SK-N-SH treated with all-trans-retinoic acid at 6 μM for 48 hours (cell line): ENCODE measurements around the gene UBXN11.

ENCODE experiments used
- ATAC-seq: fragments of 200-7000 bp; cut with Tn5 transposase; 3 replicates; pipeline ENCODE4 v1.9.1; 2020; ENCODE audit warnings: mild to moderate bottlenecking, moderate library complexity
- ARNTL ChIP-seq: fragments of 450-650 bp; formaldehyde crosslinking; IDR thresholded peaks from 2 replicates; pipeline ENCODE4 v1.5.0; 2020; ENCODE audit warnings: low read depth, mild to moderate bottlenecking, moderate library complexity, borderline replicate concordance
- BACH2 ChIP-seq: fragments of 250-450 bp; sonication (Bioruptor Pico); IDR thresholded peaks from 2 replicates; pipeline ENCODE4 v1.9.0; 2021; ENCODE audit warnings: mild to moderate bottlenecking, borderline replicate concordance
- CREB5 ChIP-seq: fragments of 250-450 bp; sonication (Bioruptor Pico); IDR thresholded peaks from 2 replicates; pipeline ENCODE4 v1.5.1; 2020; ENCODE audit warnings: low read depth, mild to moderate bottlenecking, moderate library complexity
- CSDC2 ChIP-seq: fragments of 250-450 bp; sonication (Bioruptor Pico); IDR thresholded peaks from 2 replicates; pipeline ENCODE4 v1.5.0; 2020; ENCODE audit warnings: mild to moderate bottlenecking, moderate library complexity
- CSRNP3 ChIP-seq: fragments of 250-450 bp; sonication (Bioruptor Pico); IDR thresholded peaks from 2 replicates; pipeline ENCODE4 v1.5.1; 2021; ENCODE audit warnings: mild to moderate bottlenecking, moderate library complexity
- ESRRG ChIP-seq: fragments of 250-450 bp; sonication (Bioruptor Pico); IDR thresholded peaks from 2 replicates; pipeline ENCODE4 v1.6.1; 2021; ENCODE audit warnings: mild to moderate bottlenecking
- GLIS3 ChIP-seq: fragments of 250-450 bp; sonication (Bioruptor Pico); IDR thresholded peaks from 2 replicates; pipeline ENCODE4 v1.5.0; 2020; ENCODE audit warnings: mild to moderate bottlenecking, moderate library complexity
- ISL1 ChIP-seq: fragments of 250-450 bp; sonication (Bioruptor Pico); IDR thresholded peaks from 2 replicates; pipeline ENCODE4 v2.1.2; 2022; ENCODE audit warnings: mild to moderate bottlenecking, moderate library complexity
- OSR1 ChIP-seq: fragments of 250-450 bp; sonication (Bioruptor Pico); IDR thresholded peaks from 2 replicates; pipeline ENCODE4 v1.8.0; 2022; ENCODE audit warnings: moderate library complexity, mild to moderate bottlenecking, inconsistent platforms
- PATZ1 ChIP-seq: fragments of 250-450 bp; sonication (Bioruptor Pico); IDR thresholded peaks from 2 replicates; pipeline ENCODE4 v1.8.0; 2020; ENCODE audit warnings: mild to moderate bottlenecking, moderate library complexity, borderline replicate concordance
- POU6F1 ChIP-seq: fragments of 250-450 bp; sonication (Bioruptor Pico); IDR thresholded peaks from 2 replicates; pipeline ENCODE4 v1.8.0; 2021; ENCODE audit warnings: low read depth, mild to moderate bottlenecking, moderate library complexity, borderline replicate concordance
- PPARA ChIP-seq: fragments of 250-450 bp; sonication (Bioruptor Pico); IDR thresholded peaks from 2 replicates; pipeline ENCODE4 v1.5.0; 2020; ENCODE audit warnings: mild to moderate bottlenecking, borderline replicate concordance
- RARB ChIP-seq: fragments of 250-450 bp; sonication (Bioruptor Pico); IDR thresholded peaks from 2 replicates; pipeline ENCODE4 v1.8.0; 2021; ENCODE audit warnings: mild to moderate bottlenecking, moderate library complexity
- SNAI2 ChIP-seq: fragments of 250-450 bp; sonication (Bioruptor Pico); IDR thresholded peaks from 2 replicates; pipeline ENCODE4 v1.5.0; 2020; ENCODE audit warnings: mild to moderate bottlenecking, moderate library complexity
- TCF4 ChIP-seq: fragments of 250-450 bp; sonication (Bioruptor Pico); IDR thresholded peaks from 2 replicates; pipeline ENCODE4 v1.8.0; 2021; ENCODE audit warnings: mild to moderate bottlenecking, moderate library complexity, borderline replicate concordance
- TOX ChIP-seq: fragments of 250-450 bp; sonication (Bioruptor Pico); IDR thresholded peaks from 2 replicates; pipeline ENCODE4 v1.8.0; 2021; ENCODE audit warnings: mild to moderate bottlenecking, moderate library complexity, borderline replicate concordance
- TSHZ2 ChIP-seq: fragments of 250-450 bp; sonication (Bioruptor Pico); IDR thresholded peaks from 2 replicates; pipeline ENCODE4 v1.5.0; 2020; ENCODE audit warnings: mild to moderate bottlenecking, moderate library complexity
- ZC3H10 ChIP-seq: fragments of 250-450 bp; sonication (Bioruptor Pico); IDR thresholded peaks from 2 replicates; pipeline ENCODE4 v1.5.1; 2021; ENCODE audit warnings: mild to moderate bottlenecking, moderate library complexity
- ZFP3 ChIP-seq: fragments of 250-450 bp; sonication (Bioruptor Pico); IDR thresholded peaks from 2 replicates; pipeline ENCODE4 v1.5.0; 2020; ENCODE audit warnings: mild to moderate bottlenecking, moderate library complexity
- ZFP30 ChIP-seq: fragments of 450-650 bp; formaldehyde crosslinking; IDR thresholded peaks from 2 replicates; pipeline ENCODE4 v1.5.0; 2022; ENCODE audit warnings: mild to moderate bottlenecking, moderate library complexity
- ZNF565 ChIP-seq: fragments of 450-650 bp; formaldehyde crosslinking; conservative IDR thresholded peaks from 2 replicates; pipeline ENCODE4 v1.5.0; 2020; ENCODE audit warnings: low read depth, mild to moderate bottlenecking, moderate library complexity
- ZNF70 ChIP-seq: fragments of 450-650 bp; formaldehyde crosslinking; IDR thresholded peaks from 2 replicates; pipeline ENCODE4 v1.5.0; 2020; ENCODE audit warnings: mild to moderate bottlenecking, moderate library complexity
- ZNF8 ChIP-seq: fragments of 450-650 bp; formaldehyde crosslinking; IDR thresholded peaks from 2 replicates; pipeline ENCODE4 v1.5.0; 2020; ENCODE audit warnings: mild to moderate bottlenecking, moderate library complexity

Gene UBXN11

GRCh38 chr1:26268290-26269197 lies 37.9 kb downstream of the UBXN11 start:
- TF ChIP-seq TSHZ2, result no peak
- no peak for TF ChIP-seq ZNF8 (CRISPR knock-in tag)
- no peak for TF ChIP-seq SNAI2 (CRISPR knock-in tag)
- TF ChIP-seq ZC3H10 (CRISPR knock-in tag), result no peak
- TF ChIP-seq ZNF565, result no peak
- TF ChIP-seq ARNTL (CRISPR knock-in tag), result no peak
- no peak for TF ChIP-seq RARB (CRISPR knock-in tag)
- TF ChIP-seq GLIS3 (CRISPR knock-in tag), result no peak
- no peak for TF ChIP-seq CSDC2 (CRISPR knock-in tag)
- no peak for TF ChIP-seq TOX (CRISPR knock-in tag)
- TF ChIP-seq BACH2, result no peak
- TF ChIP-seq OSR1, result no peak
- TF ChIP-seq ZNF70, result no peak
- no peak for TF ChIP-seq ZFP30 (CRISPR knock-in tag)
- no peak for TF ChIP-seq POU6F1 (CRISPR knock-in tag)
- TF ChIP-seq PATZ1, result no peak
- TF ChIP-seq CREB5 (CRISPR knock-in tag), result no peak
- TF ChIP-seq TCF4 (CRISPR knock-in tag), result no peak
- ATAC-seq, result no peak

GRCh38 chr1:26265405-26265804 lies 41.0 kb downstream of the UBXN11 start:
- ATAC-seq, result no peak
- TF ChIP-seq ZFP3 (CRISPR knock-in tag) (no peak), CSRNP3 (CRISPR knock-in tag) (no peak), TSHZ2 (no peak), ZC3H10 (CRISPR knock-in tag) (no peak), CSDC2 (CRISPR knock-in tag) (no peak), ESRRG (CRISPR knock-in tag) (no peak), OSR1 (no peak), TCF4 (CRISPR knock-in tag) (no peak), ZNF8 (CRISPR knock-in tag) (no peak), ARNTL (CRISPR knock-in tag) (no peak), ZNF565 (no peak), TOX (CRISPR knock-in tag) (no peak), ISL1 (no peak), CREB5 (CRISPR knock-in tag) (no peak), BACH2 (no peak), GLIS3 (CRISPR knock-in tag) (no peak), POU6F1 (CRISPR knock-in tag) (no peak), ZNF70 (no peak), PPARA (CRISPR knock-in tag) (no peak)
- TF ChIP-seq, all 23 proteins: peak for 0
